ENCODE results near the gene SLC25A30. TPM values are rescaled to one million over a fixed set of nuclear protein-coding genes. Genes with fewer than 3 reads are reported as not detected.
"Not testable (repeated sequence)": the region's sequence is repeated elsewhere in the genome, so short reads cannot be mapped to it uniquely, and the experiment has no call there.

SLC25A30 gene
- total RNA-seq, 1 donor from 2014 or later: 5.7 TPM

- no peaks in the 10 kb centered on the region for H3K4me1 Mint-ChIP-seq (ENCODE audit: low read depth)
- H3K9me3 Mint-ChIP-seq (ENCODE audit: low read depth): no peaks in the 10 kb centered on the region
- H3K36me3 Mint-ChIP-seq (ENCODE audit: insufficient read depth): peaks cover 9% of the 10 kb centered on the region
- no peak overlapping the region for H3K4me3 Mint-ChIP-seq (ENCODE audit: low read depth)
- TF ChIP-seq CTCF (IDR thresholded peaks at IDR 0.05; ENCODE audit: unreplicated experiment): no peak
- H3K27ac Mint-ChIP-seq: no peak overlapping the region
- H3K27me3 Mint-ChIP-seq: no peaks in the 10 kb centered on the region
- DNase-seq (ENCODE audit: low spot score, unreplicated experiment): no peak
Observed at GRCh38 chr13:45350152-45350551, 68.0 kb downstream of the SLC25A30 start.

DNA sequence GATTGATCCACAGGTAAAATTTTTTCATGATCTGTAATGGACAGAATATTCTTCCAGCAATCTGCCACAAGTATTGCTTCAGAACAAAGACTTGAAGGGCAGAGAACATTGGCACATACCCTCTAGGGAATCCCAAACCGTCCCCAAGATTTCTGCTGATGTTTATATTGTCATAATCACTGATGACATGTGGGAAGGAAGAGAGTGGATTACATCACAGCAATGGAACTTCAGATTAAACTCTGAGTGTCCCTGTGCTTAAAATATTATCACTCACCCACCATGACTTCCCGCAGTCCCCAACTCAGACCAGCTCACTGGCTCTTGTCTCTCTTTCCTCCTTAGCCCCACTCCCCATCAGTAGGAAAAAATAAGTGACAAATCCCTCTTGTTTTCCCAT lies 68.7 kb downstream of the SLC25A30 start:
- TF ChIP-seq CTCF (IDR thresholded peaks at IDR 0.05; ENCODE audit: unreplicated experiment): no peak
- H3K36me3 Mint-ChIP-seq (ENCODE audit: insufficient read depth): peaks cover 11% of the 10 kb centered on the region
- no peak for DNase-seq (ENCODE audit: low spot score, unreplicated experiment)
- H3K4me3 Mint-ChIP-seq (ENCODE audit: low read depth): no peak overlapping the region
- H3K27ac Mint-ChIP-seq: peak overlapping the region; percentile 18
- H3K4me1 Mint-ChIP-seq (ENCODE audit: low read depth): no peaks in the 10 kb centered on the region
- no peaks in the 10 kb centered on the region for H3K9me3 Mint-ChIP-seq (ENCODE audit: low read depth)
- no peaks in the 10 kb centered on the region for H3K27me3 Mint-ChIP-seq

- H3K9me3 Mint-ChIP-seq (ENCODE audit: low read depth); H3K27ac Mint-ChIP-seq; DNase-seq (ENCODE audit: low spot score, unreplicated experiment); H3K4me3 Mint-ChIP-seq (ENCODE audit: low read depth); H3K27me3 Mint-ChIP-seq: not testable (repeated sequence)
- Mint-ChIP-seq H3K4me1 (ENCODE audit: low read depth) (peaks cover 16% of the 10 kb centered on the region), H3K36me3 (ENCODE audit: insufficient read depth) (peaks cover 17% of the 10 kb centered on the region)
Observed at GRCh38 chr13:45344064-45344463, 74.1 kb downstream of the SLC25A30 start.

Other genes with a start within 250 kb of the SLC25A30 start
- gene KCTD4, start 217.3 kb downstream of the SLC25A30 start, total RNA-seq: not detected in 2 replicates
- 3,243 and 3,333 TPM in 2 replicates for gene TPT1, start 77.2 kb downstream of the SLC25A30 start, total RNA-seq
- gene COG3, start 46.6 kb upstream of the SLC25A30 start, total RNA-seq: 29.6 and 31.6 TPM in 2 replicates
- gene ERICH6B, start 197.4 kb upstream of the SLC25A30 start, total RNA-seq: not detected in 2 replicates